Breast epithelium (tissue), 3 donors: ENCODE results near the gene HLA-B.

Experiments
- POLR2A ChIP-seq: fragments of 450-650 bp; IDR thresholded peaks from one replicate; pipeline ENCODE4 v1.6.1; 2016; ENCODE audit warnings: antibody characterized with exemption, mild to moderate bottlenecking, moderate library complexity
- POLR2AphosphoS5 ChIP-seq, 3 donors: sonication (generic); formaldehyde crosslinking; IDR thresholded peaks; one replicate each; pipeline ENCODE4 v1.6.1; 2017; ENCODE audit warnings: antibody characterized with exemption in 3 of 3
- TF ChIP-seq, protein P1 (sequence below), 3 donors: fragments of 450-650 bp; IDR thresholded peaks; one replicate each; pipeline ENCODE4 v1.5.1; 2016 to 2017; ENCODE audit warnings: antibody characterized with exemption in 3 of 3, mild to moderate bottlenecking in 3 of 3, moderate library complexity in 3 of 3

DNA sequence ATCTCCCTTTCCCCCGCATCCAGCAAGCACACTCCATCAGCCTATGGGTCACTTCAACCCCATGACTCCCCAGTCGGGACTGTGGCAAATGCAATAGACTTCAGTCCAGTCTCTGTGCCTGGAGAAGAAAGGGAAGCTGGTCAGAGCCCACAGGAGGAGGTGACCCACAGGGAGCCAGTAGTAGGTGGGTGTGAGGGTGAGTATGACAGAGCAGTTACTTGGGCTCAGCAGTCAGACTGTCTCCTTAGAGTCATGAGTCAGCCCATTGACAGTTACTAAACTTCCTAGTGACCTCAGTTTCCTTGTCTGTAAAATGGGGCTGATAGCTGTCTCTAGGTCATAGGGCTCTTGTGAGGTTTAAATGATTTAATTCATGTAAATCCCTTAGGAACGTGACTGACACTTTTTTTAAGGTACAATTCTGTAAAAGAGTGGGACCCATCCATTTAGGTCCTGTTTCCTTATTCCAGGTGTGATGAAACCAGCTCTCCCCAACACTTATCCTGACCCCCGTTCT is 51.2 kb downstream of the HLA-B start:
- TF ChIP-seq, protein P1, sequence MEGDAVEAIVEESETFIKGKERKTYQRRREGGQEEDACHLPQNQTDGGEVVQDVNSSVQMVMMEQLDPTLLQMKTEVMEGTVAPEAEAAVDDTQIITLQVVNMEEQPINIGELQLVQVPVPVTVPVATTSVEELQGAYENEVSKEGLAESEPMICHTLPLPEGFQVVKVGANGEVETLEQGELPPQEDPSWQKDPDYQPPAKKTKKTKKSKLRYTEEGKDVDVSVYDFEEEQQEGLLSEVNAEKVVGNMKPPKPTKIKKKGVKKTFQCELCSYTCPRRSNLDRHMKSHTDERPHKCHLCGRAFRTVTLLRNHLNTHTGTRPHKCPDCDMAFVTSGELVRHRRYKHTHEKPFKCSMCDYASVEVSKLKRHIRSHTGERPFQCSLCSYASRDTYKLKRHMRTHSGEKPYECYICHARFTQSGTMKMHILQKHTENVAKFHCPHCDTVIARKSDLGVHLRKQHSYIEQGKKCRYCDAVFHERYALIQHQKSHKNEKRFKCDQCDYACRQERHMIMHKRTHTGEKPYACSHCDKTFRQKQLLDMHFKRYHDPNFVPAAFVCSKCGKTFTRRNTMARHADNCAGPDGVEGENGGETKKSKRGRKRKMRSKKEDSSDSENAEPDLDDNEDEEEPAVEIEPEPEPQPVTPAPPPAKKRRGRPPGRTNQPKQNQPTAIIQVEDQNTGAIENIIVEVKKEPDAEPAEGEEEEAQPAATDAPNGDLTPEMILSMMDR (IDR thresholded peaks at IDR 0.05) = no peak
- no peak for TF ChIP-seq POLR2AphosphoS5 (IDR thresholded peaks at IDR 0.05)
- no peak for TF ChIP-seq POLR2A
